HL-60 (cell line): ENCODE results near the gene RASSF5.

Source experiments
- DNase-seq, 2 experiments: peaks; one replicate each; pipeline ENCODE4 v3.0.0-alpha.2; 2010 to 2020; ENCODE audit warnings: low read depth in 1 of 2, low spot score in 1 of 2
- H3K27ac ChIP-seq: fragments of 250-450 bp; sonication (Bioruptor Pico); replicated peaks from 2 replicates; pipeline ENCODE4 v1.5.1; 2020; ENCODE audit warnings: mild to moderate bottlenecking, moderate library complexity
- H3K27me3 ChIP-seq: fragments of 250-450 bp; sonication (Bioruptor Pico); 2 replicates; pipeline ENCODE4 v1.5.1; 2021; ENCODE audit warnings: mild to moderate bottlenecking, moderate library complexity; ENCODE audit not compliant: insufficient read depth, poor library complexity, severe bottlenecking
- H3K4me3 ChIP-seq: replicated peaks from 2 replicates; pipeline ENCODE4 v1.5.1; 2011; ENCODE audit warnings: mild to moderate bottlenecking, control low read depth, low read length; ENCODE audit not compliant: insufficient read depth
- GABPA ChIP-seq: IDR thresholded peaks from 2 replicates; pipeline ENCODE4 v1.6.1; 2012; ENCODE audit warnings: low read depth
- POLR2AphosphoS5 ChIP-seq: IDR thresholded peaks from 2 replicates; pipeline ENCODE4 v1.6.1; 2012; ENCODE audit warnings: low read depth
- SPI1 ChIP-seq: IDR thresholded peaks from 2 replicates; pipeline ENCODE4 v1.6.1; 2012; ENCODE audit warnings: low read depth, mild to moderate bottlenecking, borderline replicate concordance
- TF ChIP-seq, protein P1 (sequence below): IDR thresholded peaks from 2 replicates; pipeline ENCODE4 v1.6.1; 2012; ENCODE audit warnings: low read depth; ENCODE audit not compliant: insufficient replicate concordance
- TF ChIP-seq, protein P2 (sequence below): IDR thresholded peaks from one replicate; pipeline ENCODE4 v1.5.1; 2011; ENCODE audit warnings: low read length, control low read depth, inconsistent platforms; ENCODE audit not compliant: insufficient read depth

Gene RASSF5

DNA sequence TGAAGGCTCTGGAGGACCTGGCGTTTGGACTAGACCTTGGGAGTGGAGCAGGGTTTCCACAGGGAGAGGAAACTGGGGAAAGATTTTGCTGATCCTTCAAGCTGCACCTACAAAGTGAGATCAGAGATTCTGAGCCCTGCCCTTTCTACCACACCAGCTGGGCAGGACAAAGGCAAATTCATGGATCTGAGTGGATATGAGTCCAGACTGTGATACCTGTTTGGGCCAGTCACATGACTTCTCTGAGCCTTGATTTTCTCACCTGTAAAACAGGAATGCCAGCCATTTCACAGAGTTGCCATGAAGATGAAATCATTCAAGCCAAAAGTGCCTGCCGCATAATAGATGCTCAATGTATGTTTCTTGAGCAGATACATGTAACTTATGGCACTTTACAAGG lies 4.9 kb upstream of the RASSF5 start:
- no peaks in the 10 kb centered on the region for H3K27me3 ChIP-seq
- DNase-seq = no peak
- TF ChIP-seq POLR2AphosphoS5 = no peak
- TF ChIP-seq, protein P1, sequence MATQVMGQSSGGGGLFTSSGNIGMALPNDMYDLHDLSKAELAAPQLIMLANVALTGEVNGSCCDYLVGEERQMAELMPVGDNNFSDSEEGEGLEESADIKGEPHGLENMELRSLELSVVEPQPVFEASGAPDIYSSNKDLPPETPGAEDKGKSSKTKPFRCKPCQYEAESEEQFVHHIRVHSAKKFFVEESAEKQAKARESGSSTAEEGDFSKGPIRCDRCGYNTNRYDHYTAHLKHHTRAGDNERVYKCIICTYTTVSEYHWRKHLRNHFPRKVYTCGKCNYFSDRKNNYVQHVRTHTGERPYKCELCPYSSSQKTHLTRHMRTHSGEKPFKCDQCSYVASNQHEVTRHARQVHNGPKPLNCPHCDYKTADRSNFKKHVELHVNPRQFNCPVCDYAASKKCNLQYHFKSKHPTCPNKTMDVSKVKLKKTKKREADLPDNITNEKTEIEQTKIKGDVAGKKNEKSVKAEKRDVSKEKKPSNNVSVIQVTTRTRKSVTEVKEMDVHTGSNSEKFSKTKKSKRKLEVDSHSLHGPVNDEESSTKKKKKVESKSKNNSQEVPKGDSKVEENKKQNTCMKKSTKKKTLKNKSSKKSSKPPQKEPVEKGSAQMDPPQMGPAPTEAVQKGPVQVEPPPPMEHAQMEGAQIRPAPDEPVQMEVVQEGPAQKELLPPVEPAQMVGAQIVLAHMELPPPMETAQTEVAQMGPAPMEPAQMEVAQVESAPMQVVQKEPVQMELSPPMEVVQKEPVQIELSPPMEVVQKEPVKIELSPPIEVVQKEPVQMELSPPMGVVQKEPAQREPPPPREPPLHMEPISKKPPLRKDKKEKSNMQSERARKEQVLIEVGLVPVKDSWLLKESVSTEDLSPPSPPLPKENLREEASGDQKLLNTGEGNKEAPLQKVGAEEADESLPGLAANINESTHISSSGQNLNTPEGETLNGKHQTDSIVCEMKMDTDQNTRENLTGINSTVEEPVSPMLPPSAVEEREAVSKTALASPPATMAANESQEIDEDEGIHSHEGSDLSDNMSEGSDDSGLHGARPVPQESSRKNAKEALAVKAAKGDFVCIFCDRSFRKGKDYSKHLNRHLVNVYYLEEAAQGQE = no peak
- TF ChIP-seq, protein P2, sequence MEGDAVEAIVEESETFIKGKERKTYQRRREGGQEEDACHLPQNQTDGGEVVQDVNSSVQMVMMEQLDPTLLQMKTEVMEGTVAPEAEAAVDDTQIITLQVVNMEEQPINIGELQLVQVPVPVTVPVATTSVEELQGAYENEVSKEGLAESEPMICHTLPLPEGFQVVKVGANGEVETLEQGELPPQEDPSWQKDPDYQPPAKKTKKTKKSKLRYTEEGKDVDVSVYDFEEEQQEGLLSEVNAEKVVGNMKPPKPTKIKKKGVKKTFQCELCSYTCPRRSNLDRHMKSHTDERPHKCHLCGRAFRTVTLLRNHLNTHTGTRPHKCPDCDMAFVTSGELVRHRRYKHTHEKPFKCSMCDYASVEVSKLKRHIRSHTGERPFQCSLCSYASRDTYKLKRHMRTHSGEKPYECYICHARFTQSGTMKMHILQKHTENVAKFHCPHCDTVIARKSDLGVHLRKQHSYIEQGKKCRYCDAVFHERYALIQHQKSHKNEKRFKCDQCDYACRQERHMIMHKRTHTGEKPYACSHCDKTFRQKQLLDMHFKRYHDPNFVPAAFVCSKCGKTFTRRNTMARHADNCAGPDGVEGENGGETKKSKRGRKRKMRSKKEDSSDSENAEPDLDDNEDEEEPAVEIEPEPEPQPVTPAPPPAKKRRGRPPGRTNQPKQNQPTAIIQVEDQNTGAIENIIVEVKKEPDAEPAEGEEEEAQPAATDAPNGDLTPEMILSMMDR = no peak
- TF ChIP-seq SPI1 = no peak
- no peak for TF ChIP-seq GABPA
- H3K4me3 ChIP-seq = no peak overlapping the region
- no peak overlapping the region for H3K27ac ChIP-seq

DNA sequence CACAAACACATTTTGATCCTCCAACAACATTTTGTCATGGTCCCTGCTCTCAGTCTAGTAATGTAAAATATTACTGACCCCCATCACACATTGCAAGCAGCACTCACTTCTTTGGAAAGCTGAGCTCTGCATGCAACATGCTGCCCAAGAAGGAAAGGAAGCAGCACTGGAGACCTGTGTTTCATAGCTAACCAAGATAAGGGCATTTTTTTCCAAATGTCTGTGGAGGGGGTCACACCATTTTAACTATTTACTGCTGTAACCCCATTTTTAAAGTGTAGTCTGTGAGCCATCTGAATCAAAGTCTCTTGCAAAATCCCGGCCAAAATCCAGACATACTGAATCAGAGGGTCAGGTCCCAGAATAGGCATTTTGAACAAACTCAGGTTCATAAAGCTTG lies 4.5 kb upstream of the RASSF5 start:
- Histone ChIP-seq H3K27me3 (peaks cover 1% of the 10 kb centered on the region), H3K27ac (no peak overlapping the region), H3K4me3 (no peak overlapping the region)
- DNase-seq = no peak
- TF ChIP-seq, protein P1 = no peak
- TF ChIP-seq GABPA (no peak), SPI1 (no peak), POLR2AphosphoS5 (no peak)
- TF ChIP-seq, protein P2 = no peak

DNA sequence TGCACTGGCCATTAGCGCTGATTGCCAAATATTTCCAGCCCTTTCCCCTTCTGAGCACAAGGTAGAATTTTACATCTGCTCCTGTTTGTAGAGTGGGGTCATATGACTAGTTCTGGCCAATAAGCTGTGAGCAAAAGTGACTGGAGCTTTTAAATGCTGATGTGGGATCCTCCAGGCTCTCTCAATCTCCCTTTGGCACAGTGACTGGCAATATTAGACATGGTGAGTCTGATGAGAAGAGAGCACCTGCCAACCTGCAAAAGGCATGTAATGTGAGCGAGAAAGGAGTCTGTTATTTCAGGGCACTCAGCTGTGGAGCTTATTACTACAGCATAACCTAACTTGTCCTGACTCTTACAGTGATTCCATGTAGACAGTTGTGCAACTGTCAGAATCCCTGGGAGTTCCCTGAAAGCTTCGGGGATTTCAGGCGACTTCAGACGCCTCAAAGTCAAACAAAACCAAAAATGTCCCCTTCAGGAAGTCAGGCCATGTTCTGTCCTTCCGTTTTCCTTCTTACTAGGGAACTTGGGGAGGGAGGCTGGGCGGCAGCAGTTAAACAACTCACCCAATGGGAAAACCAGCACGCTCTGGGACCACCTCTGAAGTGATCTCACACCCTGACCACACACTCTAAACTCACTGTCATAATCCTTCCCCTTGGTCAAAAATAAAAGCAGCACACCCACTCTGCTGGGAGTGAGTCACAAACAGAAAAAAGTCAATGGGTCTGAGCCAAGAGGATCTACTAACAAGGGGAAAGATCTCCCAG lies 3.6 kb upstream of the RASSF5 start:
- peak overlapping the region; percentile 64 for H3K27ac ChIP-seq
- H3K4me3 ChIP-seq = no peak overlapping the region
- peak; percentile 81 to 96 for DNase-seq
- peak; percentile 39; the same call in 1 of the 2 replicates for TF ChIP-seq POLR2AphosphoS5
- TF ChIP-seq GABPA = no peak; the same call in 1 of the 2 replicates
- TF ChIP-seq SPI1 = no peak
- TF ChIP-seq, protein P1 = no peak
- TF ChIP-seq, protein P2 = no peak
- peaks cover 11% of the 10 kb centered on the region for H3K27me3 ChIP-seq
